Thoracic aorta (tissue), 2 donors: ENCODE data around the gene BCKDHA. TPM values are rescaled to one million over a fixed set of nuclear protein-coding genes. Genes with fewer than 3 reads are reported as not detected.

Experiments
- ATAC-seq: fragments of 150-250 bp; one replicate; pipeline ENCODE4 v1.8.0; 2017; ENCODE audit warnings: low read depth; ENCODE audit not compliant: insufficient number of reproducible peaks, low FRiP score
- DNase-seq: peaks from one replicate; pipeline ENCODE4 v3.0.0-alpha.2; 2020; ENCODE audit warnings: low spot score
- H3K27ac ChIP-seq, 2 donors: fragments of 200-600 bp; sonication (generic); 1 replicate in 1 of 2; 2 replicates in 1 of 2; pipeline ENCODE4 v1.5.1; 2016; ENCODE audit warnings: mild to moderate bottlenecking in 2 of 2, moderate library complexity in 2 of 2
- H3K27me3 ChIP-seq: fragments of 200-600 bp; sonication (generic); replicated peaks from 2 replicates; pipeline ENCODE4 v1.6.0; 2016; ENCODE audit warnings: mild to moderate bottlenecking; ENCODE audit not compliant: insufficient read depth
- H3K36me3 ChIP-seq: fragments of 200-600 bp; sonication (generic); one replicate; pipeline ENCODE4 v1.5.1; 2016
- H3K4me1 ChIP-seq, 2 donors: fragments of 200-600 bp; sonication (generic); 1 replicate in 1 of 2; 2 replicates in 1 of 2; pipeline versions ENCODE4 v1.5.1 to v1.6.0; 2016; ENCODE audit warnings: low read depth in 2 of 2, mild to moderate bottlenecking in 1 of 2; ENCODE audit not compliant: control insufficient read depth in 1 of 2
- H3K4me3 ChIP-seq: fragments of 200-600 bp; sonication (generic); 2 replicates; pipeline ENCODE4 v1.5.1; 2016; ENCODE audit warnings: mild to moderate bottlenecking
- H3K9me3 ChIP-seq: fragments of 200-600 bp; sonication (generic); 2 replicates; pipeline ENCODE4 v1.5.1; 2016
- CTCF ChIP-seq: fragments of 200-600 bp; sonication (generic); IDR thresholded peaks from one replicate; pipeline ENCODE4 v1.5.1; 2019; ENCODE audit warnings: antibody characterized with exemption
- total RNA-seq, 2 donors: library from RNA; depleted of rRNA; stranded (reverse); fragments of >200 nt; gene quantifications; one replicate each; pipeline versions ENCODE4 v1.1.0 to v1.2.3, GENCODE V29; 2016

BCKDHA gene
- total RNA-seq, 2 donors from 2014 or later = 18.5 to 35.9 TPM

GRCh38 chr19:41442473-41443355 is 45.1 kb downstream of the BCKDHA start, which contains the start of gene ERICH4:
Gene ERICH4, plus strand, starts transcription at chr19:41443156. Its CDS starts 14 bp downstream, at chr19:41443170.
- peaks cover 3 to 9% of the 10 kb centered on the region in 2 donors for H3K4me1 ChIP-seq
- no peak for ATAC-seq
- H3K9me3 ChIP-seq = no peaks in the 10 kb centered on the region
- no peak for DNase-seq
- H3K36me3 ChIP-seq = no peaks in the 10 kb centered on the region
- no peak within 1 kb of the TSS for H3K27ac ChIP-seq
- TF ChIP-seq CTCF = no peak
- no peaks in the 10 kb centered on the region for H3K27me3 ChIP-seq
- H3K4me3 ChIP-seq = no peak within 1 kb of the TSS

DNA sequence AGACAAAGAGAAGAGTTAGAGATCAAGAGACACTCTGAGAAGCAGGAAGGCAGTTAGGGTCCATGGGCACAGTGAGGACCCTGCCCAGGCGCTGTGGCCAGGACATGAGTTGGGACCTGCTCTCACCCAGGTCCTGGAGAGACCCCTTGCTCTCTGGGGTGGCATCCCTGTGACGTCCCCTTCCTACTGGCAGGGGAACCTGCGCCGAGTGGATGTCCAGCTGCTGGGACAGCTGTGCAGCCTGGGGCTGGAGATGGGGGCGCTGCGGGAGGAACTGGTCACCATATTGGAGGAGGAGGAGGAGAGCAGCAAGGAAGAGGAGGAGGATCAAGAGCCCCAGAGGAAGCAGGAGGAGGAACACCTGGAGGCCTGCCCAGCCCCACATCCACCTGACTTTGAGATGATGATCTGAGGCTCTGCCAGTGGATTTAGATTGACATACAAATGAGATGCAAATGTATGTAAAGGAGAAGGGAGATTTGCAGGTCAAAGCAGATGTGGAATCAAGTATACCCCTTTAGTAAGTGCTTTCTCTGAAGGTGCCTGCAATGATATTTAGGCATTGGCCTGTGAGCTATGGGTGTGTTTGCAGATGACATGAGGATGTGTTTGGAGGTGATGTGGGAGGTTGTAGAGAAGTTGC is 46.3 kb downstream of the BCKDHA start:
- no peaks in the 10 kb centered on the region for H3K27me3 ChIP-seq
- TF ChIP-seq CTCF = no peak
- DNase-seq (no peak), ATAC-seq (no peak)
- no peaks in the 10 kb centered on the region for H3K9me3 ChIP-seq
- H3K36me3 ChIP-seq = no peaks in the 10 kb centered on the region
- no peak overlapping the region for H3K27ac ChIP-seq
- H3K4me1 ChIP-seq = peaks cover 3 to 5% of the 10 kb centered on the region in 2 donors
- no peak overlapping the region for H3K4me3 ChIP-seq

DNA sequence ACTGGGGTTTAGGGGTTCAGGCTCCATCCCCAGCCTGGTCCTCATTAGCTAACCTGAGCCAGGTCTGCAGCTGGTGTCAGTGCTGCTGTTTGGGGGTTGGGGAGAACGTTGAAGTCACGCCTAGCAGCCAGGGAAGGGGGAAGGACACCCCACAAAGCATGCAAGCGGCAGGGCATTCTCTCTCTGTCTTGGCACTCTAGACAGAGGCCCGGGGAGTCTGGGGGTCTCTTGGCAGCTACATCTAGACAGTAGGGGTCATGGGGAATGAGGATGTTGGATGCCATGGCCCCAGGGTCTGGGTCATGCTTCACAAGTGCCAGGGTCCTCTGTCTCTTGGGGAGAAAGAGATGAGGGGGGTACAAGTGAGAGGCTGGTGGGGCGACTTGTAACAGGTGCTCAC is 48.0 kb downstream of the BCKDHA start:
- Histone ChIP-seq H3K4me3 (no peak overlapping the region), H3K36me3 (no peaks in the 10 kb centered on the region), H3K27ac (no peak overlapping the region), H3K27me3 (no peaks in the 10 kb centered on the region), H3K4me1 (peaks cover 0 to 11% of the 10 kb centered on the region in 2 donors), H3K9me3 (no peaks in the 10 kb centered on the region)
- ATAC-seq (no peak), DNase-seq (no peak)
- TF ChIP-seq CTCF = no peak

GRCh38 chr19:41447732-41448332 is 50.2 kb downstream of the BCKDHA start:
- Histone ChIP-seq H3K9me3 (no peaks in the 10 kb centered on the region), H3K36me3 (no peaks in the 10 kb centered on the region), H3K4me3 (no peak overlapping the region), H3K4me1 (peaks cover 0 to 11% of the 10 kb centered on the region in 2 donors), H3K27me3 (no peaks in the 10 kb centered on the region), H3K27ac (no peak overlapping the region)
- ATAC-seq (no peak), DNase-seq (no peak)
- no peak for TF ChIP-seq CTCF
